ENCODE data around the gene XXYLT1.

GRCh38 chr3:195084746-195085145, 186.2 kb downstream of the XXYLT1 start:
- TF ChIP-seq EP300 (IDR thresholded peaks at IDR 0.05) (no peak), CTCF (IDR thresholded peaks at IDR 0.05) (no peak)

Data from tibial nerve (tissue), 4 donors.